ENCODE measurements around the gene TMEM11. TPM values are rescaled to one million over a fixed set of nuclear protein-coding genes. Genes with fewer than 3 reads are reported as not detected.
A peak's percentile ranks its signal among the peaks of the same experiment; 100 is the strongest.

The TMEM11 gene
- total RNA-seq, 2 donors from 2014 or later = 26.3 to 28.0 TPM

- peaks cover 35% of the 10 kb centered on the region for H3K36me3 Mint-ChIP-seq (ENCODE audit: low read depth)
- DNase-seq = peak; percentile 40
- Histone ChIP-seq H3K27me3 (ENCODE audit: control insufficient read depth, insufficient read depth, low read length, poor library complexity, severe bottlenecking) (no peaks in the 10 kb centered on the region), H3K4me1 (ENCODE audit: control insufficient read depth, insufficient read depth, low read length) (no peaks in the 10 kb centered on the region), H3K9ac (ENCODE audit: extremely low read depth, low read length, poor library complexity, severe bottlenecking) (no peak overlapping the region), H3K27ac (ENCODE audit: low read depth, low read length) (no peak overlapping the region), H3K36me3 (ENCODE audit: control insufficient read depth, insufficient read depth, low read length) (peaks cover 11% of the 10 kb centered on the region), H3K4me3 (ENCODE audit: low read length) (no peak overlapping the region), H3K9me3 (ENCODE audit: control insufficient read depth, low read length) (no peaks in the 10 kb centered on the region)
- no peak overlapping the region for H3K27ac Mint-ChIP-seq
- H3K4me1 Mint-ChIP-seq = peaks cover 4% of the 10 kb centered on the region
- no peak for TF ChIP-seq CTCF (conservative IDR thresholded peaks at IDR 0.05)
- H3K27me3 Mint-ChIP-seq (ENCODE audit: insufficient read depth) = no peaks in the 10 kb centered on the region
- no peak overlapping the region for H3K4me3 Mint-ChIP-seq
- H3K9me3 Mint-ChIP-seq = no peaks in the 10 kb centered on the region
- 96 to 99% methylated on average over 11 to 17 of the region's 17 CpGs for WGBS, 2 experiments (ENCODE audit: insufficient coverage in 1 of 2, insufficient read length in 1 of 2)
Observed at GRCh38 chr17:21171970-21172510, 41.9 kb downstream of the TMEM11 start.

- Mint-ChIP-seq H3K36me3 (ENCODE audit: low read depth) (peaks cover 35% of the 10 kb centered on the region), H3K27me3 (ENCODE audit: insufficient read depth) (no peaks in the 10 kb centered on the region)
Observed at GRCh38 chr17:21171309-21171922, 42.5 kb downstream of the TMEM11 start.

GRCh38 chr17:21170809-21171208, 43.2 kb downstream of the TMEM11 start:
- Mint-ChIP-seq H3K27me3 (ENCODE audit: insufficient read depth) (no peaks in the 10 kb centered on the region), H3K36me3 (ENCODE audit: low read depth) (peaks cover 35% of the 10 kb centered on the region), H3K4me1 (no peaks in the 10 kb centered on the region), H3K9me3 (no peaks in the 10 kb centered on the region), H3K27ac (peak overlapping the region; percentile 46), H3K4me3 (no peak overlapping the region)
- no peak for TF ChIP-seq CTCF (conservative IDR thresholded peaks at IDR 0.05)
- H3K27ac ChIP-seq (ENCODE audit: low read depth, low read length) = no peak overlapping the region
- no peak overlapping the region for H3K4me3 ChIP-seq (ENCODE audit: low read length)
- no peaks in the 10 kb centered on the region for H3K4me1 ChIP-seq (ENCODE audit: control insufficient read depth, insufficient read depth, low read length)
- H3K36me3 ChIP-seq (ENCODE audit: control insufficient read depth, insufficient read depth, low read length) = peaks cover 11% of the 10 kb centered on the region
- no peaks in the 10 kb centered on the region for H3K27me3 ChIP-seq (ENCODE audit: control insufficient read depth, insufficient read depth, low read length, poor library complexity, severe bottlenecking)
- DNase-seq = no peak
- H3K9ac ChIP-seq (ENCODE audit: extremely low read depth, low read length, poor library complexity, severe bottlenecking) = no peak overlapping the region
- WGBS, 2 experiments (ENCODE audit: insufficient coverage in 1 of 2, insufficient read length in 1 of 2) = 79 to 92% methylated on average over 2 to 7 of the region's 7 CpGs
- no peaks in the 10 kb centered on the region for H3K9me3 ChIP-seq (ENCODE audit: control insufficient read depth, low read length)

More at GRCh38 chr17:21171309-21171922, 42.5 kb downstream of the TMEM11 start:
- H3K27me3 ChIP-seq (ENCODE audit: control insufficient read depth, insufficient read depth, low read length, poor library complexity, severe bottlenecking) = no peaks in the 10 kb centered on the region
- H3K4me1 ChIP-seq (ENCODE audit: control insufficient read depth, insufficient read depth, low read length) = no peaks in the 10 kb centered on the region
- H3K36me3 ChIP-seq (ENCODE audit: control insufficient read depth, insufficient read depth, low read length) = peaks cover 11% of the 10 kb centered on the region
- WGBS, 2 experiments (ENCODE audit: insufficient coverage in 1 of 2, insufficient read length in 1 of 2) = 91 to 93% methylated on average over 11 to 12 of the region's 12 CpGs
- Mint-ChIP-seq H3K4me1 (no peaks in the 10 kb centered on the region), H3K27ac (peak overlapping the region; percentile 46), H3K9me3 (no peaks in the 10 kb centered on the region), H3K4me3 (no peak overlapping the region)
- peak; percentile 38 for DNase-seq
- no peak overlapping the region for H3K4me3 ChIP-seq (ENCODE audit: low read length)
- no peak overlapping the region for H3K27ac ChIP-seq (ENCODE audit: low read depth, low read length)
- no peak overlapping the region for H3K9ac ChIP-seq (ENCODE audit: extremely low read depth, low read length, poor library complexity, severe bottlenecking)
- no peak for TF ChIP-seq CTCF (conservative IDR thresholded peaks at IDR 0.05)
- H3K9me3 ChIP-seq (ENCODE audit: control insufficient read depth, low read length) = no peaks in the 10 kb centered on the region
